ENCODE results near the gene RUVBL1.

DNA sequence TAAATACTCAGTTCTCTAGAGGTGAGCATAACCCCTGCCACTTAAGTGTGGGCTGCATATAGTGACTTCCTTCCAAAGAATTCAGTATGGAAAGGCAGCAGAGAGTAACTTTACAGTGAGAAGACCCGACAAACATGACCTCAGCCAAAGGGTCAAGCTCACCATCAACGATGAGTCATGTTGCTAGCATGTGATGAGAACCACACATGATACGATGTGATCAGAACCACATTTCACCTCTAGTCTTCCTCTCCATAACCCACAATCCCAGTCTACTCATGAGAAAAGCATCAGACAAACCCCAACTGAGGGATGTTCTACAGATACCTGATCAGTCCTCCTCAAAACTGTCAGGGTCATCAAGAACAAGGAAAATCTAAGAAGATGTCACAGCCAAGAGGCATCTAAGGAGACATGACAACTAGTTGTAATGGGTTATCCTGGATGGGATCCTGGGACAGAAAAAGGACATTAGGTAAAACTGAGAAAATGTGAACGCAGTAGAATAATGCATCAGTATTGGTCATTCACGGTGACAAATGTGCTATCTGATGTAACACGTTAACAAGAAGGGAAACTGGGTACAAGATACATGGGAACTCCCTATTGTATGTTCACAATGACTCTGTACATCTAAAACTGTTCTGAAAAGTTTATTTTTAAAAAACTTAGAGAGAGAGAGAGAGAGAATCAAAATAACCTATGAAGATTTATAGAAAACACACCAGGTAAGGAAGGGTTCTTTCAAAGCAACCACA lies 43.1 kb downstream of the RUVBL1 start:
- TF ChIP-seq CTCF (IDR thresholded peaks at IDR 0.05) (no peak), POLR2A (IDR thresholded peaks at IDR 0.05) (no peak)

Measured in heart left ventricle (tissue), 13 donors.